CD4-positive, alpha-beta T cell treated with Interleukin-1 beta for 1 hour (primary cell): ENCODE results near the gene MEF2A.
A peak's percentile ranks its signal among the peaks of the same experiment; 100 is the strongest.

Experiments used
- DNase-seq, 2 donors: peaks; one replicate each; pipeline ENCODE4 v3.0.0-alpha.2; 2020 to 2022

MEF2A gene

GRCh38 chr15:99564221-99565048 lies 1.3 kb upstream of the MEF2A start:
- DNase-seq: peak; percentile 2 to 4

GRCh38 chr15:99565049-99565298 lies 810 bp upstream of the MEF2A start:
- DNase-seq: no peak

- DNase-seq: peak; percentile 17 to 22
Observed at GRCh38 chr15:99566157-99566897, 543 bp downstream of the MEF2A start.

- DNase-seq: no peak
Observed at GRCh38 chr15:99568625-99569352, 3.0 kb downstream of the MEF2A start.

GRCh38 chr15:99571299-99571698 lies 5.5 kb downstream of the MEF2A start:
- no peak for DNase-seq

GRCh38 chr15:99574048-99574447 lies 8.3 kb downstream of the MEF2A start:
- no peak for DNase-seq

GRCh38 chr15:99574502-99574901 lies 8.7 kb downstream of the MEF2A start:
- DNase-seq: no peak

GRCh38 chr15:99578809-99579208 lies 13.0 kb downstream of the MEF2A start:
- DNase-seq: no peak

- DNase-seq: no peak
Observed at GRCh38 chr15:99580076-99580475, 14.3 kb downstream of the MEF2A start.

- DNase-seq: no peak
Observed at GRCh38 chr15:99582508-99582960, 16.8 kb downstream of the MEF2A start.

- no peak for DNase-seq
Observed at GRCh38 chr15:99584081-99584600, 18.4 kb downstream of the MEF2A start.

GRCh38 chr15:99586121-99586520 lies 20.3 kb downstream of the MEF2A start:
- DNase-seq: no peak

- DNase-seq: no peak
Observed at GRCh38 chr15:99589801-99590200, 24.0 kb downstream of the MEF2A start.

GRCh38 chr15:99590913-99591646 lies 25.3 kb downstream of the MEF2A start:
- no peak for DNase-seq

GRCh38 chr15:99592145-99592791 lies 26.5 kb downstream of the MEF2A start:
- DNase-seq: no peak

GRCh38 chr15:99593070-99593469 lies 27.3 kb downstream of the MEF2A start:
- no peak for DNase-seq

GRCh38 chr15:99594916-99595315 lies 29.1 kb downstream of the MEF2A start:
- DNase-seq: no peak

GRCh38 chr15:99598296-99598695 lies 32.5 kb downstream of the MEF2A start:
- no peak for DNase-seq

GRCh38 chr15:99603828-99604227 lies 38.0 kb downstream of the MEF2A start:
- DNase-seq: no peak

GRCh38 chr15:99604865-99605264 lies 39.1 kb downstream of the MEF2A start:
- no peak for DNase-seq

GRCh38 chr15:99605490-99605931 lies 39.7 kb downstream of the MEF2A start:
- DNase-seq: no peak

- DNase-seq: no peak
Observed at GRCh38 chr15:99605990-99606389, 40.2 kb downstream of the MEF2A start.
